ENCODE results near the gene THSD8. TPM values are rescaled to one million over a fixed set of nuclear protein-coding genes. Genes with fewer than 3 reads are reported as not detected.

THSD8 gene
- total and polyA plus RNA-seq, 2 donors (not counting 1 experiment from before 2014, with no cell fraction given), result not detected

DNA sequence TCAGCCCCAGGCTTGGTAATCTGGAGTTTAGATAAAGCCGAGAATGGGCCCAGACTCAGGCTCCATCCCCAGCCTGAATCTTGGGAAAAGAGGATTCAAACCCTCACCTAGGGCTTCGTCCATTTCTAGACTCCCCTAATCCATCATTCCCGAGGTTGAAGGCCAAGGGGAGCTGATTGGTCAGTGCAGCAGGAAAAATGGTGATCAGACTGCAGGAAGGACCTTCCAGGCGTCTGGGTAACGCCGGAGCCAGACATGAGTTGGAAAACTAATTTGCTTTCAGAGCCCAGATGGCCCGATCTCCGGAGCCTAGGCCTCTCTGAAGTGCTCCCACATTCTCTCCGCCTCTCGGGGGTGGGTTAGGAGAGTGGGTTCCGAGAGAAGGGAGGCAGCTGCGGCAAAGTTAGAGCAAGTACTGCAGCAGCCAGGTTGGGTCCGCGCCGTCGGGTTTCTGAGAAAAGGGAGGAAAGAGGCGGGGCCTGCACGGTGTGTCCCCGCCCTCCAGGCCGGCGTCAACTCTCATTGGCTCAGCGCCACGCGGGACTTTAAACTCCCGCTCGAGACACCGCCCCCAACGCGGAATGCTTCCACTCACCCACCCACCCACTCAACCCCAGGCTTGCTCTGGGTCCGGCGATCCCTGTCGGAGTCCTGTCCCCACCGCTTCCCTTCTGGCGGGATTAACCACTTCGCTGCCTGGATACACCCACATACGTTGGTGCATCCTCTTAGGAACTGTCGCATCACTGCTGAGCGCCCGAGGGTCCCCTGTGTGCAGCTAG lies 33.3 kb downstream of the THSD8 start:
- peaks cover 42 to 59% of the 10 kb centered on the region in 2 donors for H3K4me1 ChIP-seq (ENCODE audit: control insufficient read depth in 2 of 2, insufficient read depth in 2 of 2, low read length in 2 of 2)
- peak; percentile 46 for DNase-seq
- no peak overlapping the region for H3K4me3 ChIP-seq (ENCODE audit: control extremely low read depth in 1 of 5, extremely low read depth in 1 of 5, insufficient read depth in 1 of 5, low read depth in 2 of 5, low read length in 4 of 5)
- peaks cover 0 to 40% (median 7%) of the 10 kb centered on the region in 3 donors for H3K9me3 ChIP-seq (ENCODE audit: control extremely low read depth in 1 of 3, control insufficient read depth in 2 of 3, insufficient read depth in 1 of 3, low read length in 2 of 3)
- no peaks in the 10 kb centered on the region for H3K36me3 ChIP-seq (replicated peaks in 1 of 2; ENCODE audit: control extremely low read depth in 1 of 2, control insufficient read depth in 1 of 2, extremely low read depth in 1 of 2, insufficient read depth in 2 of 2, low read length in 1 of 2)
- POLR2A ChIA-PET, result interaction anchor here (0.6 to 0.7 kb wide), 3 partner anchors 46 to 108 kb away, joined by 3 to 10 read pairs (median 5); no protein-coding TSS in a partner anchor
- Mint-ChIP-seq H3K4me3 (peak overlapping the region; percentile 70), H3K9me3 (ENCODE audit: insufficient read depth) (no peaks in the 10 kb centered on the region), H3K27me3 (peaks cover 72% of the 10 kb centered on the region), H3K27ac (no peak overlapping the region), H3K4me1 (peaks cover 44% of the 10 kb centered on the region)
- H4K20me1 ChIP-seq (ENCODE audit: control insufficient read depth, insufficient read depth, low read length, poor library complexity, severe bottlenecking), result no peaks in the 10 kb centered on the region
- 14% methylated on average over 36 of the region's 39 CpGs for WGBS (ENCODE audit: insufficient coverage)
- no peak overlapping the region for H2AFZ ChIP-seq (ENCODE audit: insufficient read depth, low read depth, low read length, poor library complexity, severe bottlenecking)
- no peaks in the 10 kb centered on the region for H3K79me2 ChIP-seq (ENCODE audit: control insufficient read depth, insufficient read depth, low read length)
- H3K4me2 ChIP-seq (replicated peaks; ENCODE audit: low read depth, low read length, poor library complexity, severe bottlenecking), result no peak overlapping the region
- TF ChIP-seq EZH2 (IDR thresholded peaks at IDR 0.05; ENCODE audit: borderline replicate concordance, insufficient read depth, low read depth, low read length, poor library complexity, severe bottlenecking), result peak; percentile 39
- TF ChIP-seq, protein P1, sequence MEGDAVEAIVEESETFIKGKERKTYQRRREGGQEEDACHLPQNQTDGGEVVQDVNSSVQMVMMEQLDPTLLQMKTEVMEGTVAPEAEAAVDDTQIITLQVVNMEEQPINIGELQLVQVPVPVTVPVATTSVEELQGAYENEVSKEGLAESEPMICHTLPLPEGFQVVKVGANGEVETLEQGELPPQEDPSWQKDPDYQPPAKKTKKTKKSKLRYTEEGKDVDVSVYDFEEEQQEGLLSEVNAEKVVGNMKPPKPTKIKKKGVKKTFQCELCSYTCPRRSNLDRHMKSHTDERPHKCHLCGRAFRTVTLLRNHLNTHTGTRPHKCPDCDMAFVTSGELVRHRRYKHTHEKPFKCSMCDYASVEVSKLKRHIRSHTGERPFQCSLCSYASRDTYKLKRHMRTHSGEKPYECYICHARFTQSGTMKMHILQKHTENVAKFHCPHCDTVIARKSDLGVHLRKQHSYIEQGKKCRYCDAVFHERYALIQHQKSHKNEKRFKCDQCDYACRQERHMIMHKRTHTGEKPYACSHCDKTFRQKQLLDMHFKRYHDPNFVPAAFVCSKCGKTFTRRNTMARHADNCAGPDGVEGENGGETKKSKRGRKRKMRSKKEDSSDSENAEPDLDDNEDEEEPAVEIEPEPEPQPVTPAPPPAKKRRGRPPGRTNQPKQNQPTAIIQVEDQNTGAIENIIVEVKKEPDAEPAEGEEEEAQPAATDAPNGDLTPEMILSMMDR (IDR thresholded peaks at IDR 0.05), result no peak
- H3K27ac ChIP-seq (ENCODE audit: low read length in 2 of 2), result no peak overlapping the region
- no peak for ATAC-seq (ENCODE audit: low read depth)
- peaks cover 6 to 95% (median 70%) of the 10 kb centered on the region in 4 experiments for H3K27me3 ChIP-seq (replicated peaks in 1 of 4; ENCODE audit: control extremely low read depth in 1 of 4, control insufficient read depth in 3 of 4, insufficient read depth in 4 of 4, low read length in 3 of 4)
- intact Hi-C loops (cut with micrococcal nuclease), result no loop called here
- CTCF ChIA-PET, result interaction anchor here (0.8 to 1.5 kb wide), 4 partner anchors 12 to 71 kb away, joined by 3 to 4 read pairs (median 4); no protein-coding TSS in a partner anchor
- no peak overlapping the region for H3K9ac ChIP-seq (ENCODE audit: low read length)

GRCh38 chr19:12836529-12836863 lies 34.6 kb downstream of the THSD8 start:
- Histone ChIP-seq H3K9me3 (ENCODE audit: control extremely low read depth in 1 of 3, control insufficient read depth in 2 of 3, insufficient read depth in 1 of 3, low read length in 2 of 3) (peaks cover 0 to 47% (median 7%) of the 10 kb centered on the region in 3 donors), H3K4me1 (ENCODE audit: control insufficient read depth in 2 of 2, insufficient read depth in 2 of 2, low read length in 2 of 2) (peaks cover 54 to 67% of the 10 kb centered on the region in 2 donors), H3K79me2 (ENCODE audit: control insufficient read depth, insufficient read depth, low read length) (no peaks in the 10 kb centered on the region), H4K20me1 (ENCODE audit: control insufficient read depth, insufficient read depth, low read length, poor library complexity, severe bottlenecking) (no peaks in the 10 kb centered on the region), H2AFZ (ENCODE audit: insufficient read depth, low read depth, low read length, poor library complexity, severe bottlenecking) (no peak overlapping the region), H3K27me3 (replicated peaks in 1 of 4; ENCODE audit: control extremely low read depth in 1 of 4, control insufficient read depth in 3 of 4, insufficient read depth in 4 of 4, low read length in 3 of 4) (peaks cover 6 to 95% (median 67%) of the 10 kb centered on the region in 4 experiments), H3K4me2 (replicated peaks; ENCODE audit: low read depth, low read length, poor library complexity, severe bottlenecking) (no peak overlapping the region), H3K36me3 (replicated peaks in 1 of 2; ENCODE audit: control extremely low read depth in 1 of 2, control insufficient read depth in 1 of 2, extremely low read depth in 1 of 2, insufficient read depth in 2 of 2, low read length in 1 of 2) (no peaks in the 10 kb centered on the region), H3K4me3 (ENCODE audit: control extremely low read depth in 1 of 5, extremely low read depth in 1 of 5, insufficient read depth in 1 of 5, low read depth in 2 of 5, low read length in 4 of 5) (no peak overlapping the region), H3K27ac (ENCODE audit: low read length in 2 of 2) (no peak overlapping the region), H3K9ac (ENCODE audit: low read length) (no peak overlapping the region)
- ChIA-PET CTCF (interaction anchor here (0.8 to 1.8 kb wide), 4 partner anchors 8 to 70 kb away, joined by 3 to 12 read pairs (median 4); no protein-coding TSS in a partner anchor), POLR2A (interaction anchor here (0.6 kb wide), 1 partner anchor 72 kb away, joined by 6 read pairs; no protein-coding TSS in a partner anchor)
- intact Hi-C loops (cut with micrococcal nuclease), result no loop called here
- WGBS (ENCODE audit: insufficient coverage), result 8% methylated on average over 6 of the region's 6 CpGs
- Mint-ChIP-seq H3K4me3 (no peak overlapping the region), H3K27me3 (peaks cover 70% of the 10 kb centered on the region), H3K4me1 (peaks cover 55% of the 10 kb centered on the region), H3K27ac (no peak overlapping the region), H3K9me3 (ENCODE audit: insufficient read depth) (no peaks in the 10 kb centered on the region)
- no peak for TF ChIP-seq EZH2 (IDR thresholded peaks at IDR 0.05; ENCODE audit: borderline replicate concordance, insufficient read depth, low read depth, low read length, poor library complexity, severe bottlenecking)
- TF ChIP-seq, protein P1 (IDR thresholded peaks at IDR 0.05), result no peak
- DNase-seq, result no peak
- ATAC-seq (ENCODE audit: low read depth), result no peak
